HUES64 (cell line): ENCODE data around the gene SLC5A5.

ENCODE experiments used
- H3K27ac ChIP-seq: 2 replicates; pipeline ENCODE4 v1.7.0; 2013; ENCODE audit warnings: low read depth, low read length, inconsistent platforms
- H3K27me3 ChIP-seq: 2 replicates; pipeline ENCODE4 v1.6.1; 2013; ENCODE audit warnings: mild to moderate bottlenecking, low read length; ENCODE audit not compliant: insufficient read depth
- H3K36me3 ChIP-seq: 2 replicates; pipeline ENCODE4 v1.6.1; 2013; ENCODE audit warnings: mild to moderate bottlenecking, low read length; ENCODE audit not compliant: insufficient read depth
- H3K4me1 ChIP-seq: 2 replicates; pipeline ENCODE4 v1.6.1; 2013; ENCODE audit warnings: mild to moderate bottlenecking, low read length, moderate library complexity; ENCODE audit not compliant: insufficient read depth
- H3K4me3 ChIP-seq: 2 replicates; pipeline ENCODE4 v1.5.1; 2013; ENCODE audit warnings: mild to moderate bottlenecking, low read length, moderate library complexity
- H3K9ac ChIP-seq: 2 replicates; pipeline ENCODE4 v1.6.1; 2013; ENCODE audit warnings: mild to moderate bottlenecking, low read depth, low read length
- H3K9me3 ChIP-seq: 2 replicates; pipeline ENCODE4 v1.6.1; 2013; ENCODE audit warnings: low read depth, low read length; ENCODE audit not compliant: insufficient read depth
- WGBS: fragments of 150-250, 120-280 bp; methylation state at CpG from one replicate; pipeline ENCODE4 v1.1.7; 2013; ENCODE audit warnings: missing lambda C conversion rate; 5-methylcytosine and 5-hydroxymethylcytosine counted together

SLC5A5 gene

DNA sequence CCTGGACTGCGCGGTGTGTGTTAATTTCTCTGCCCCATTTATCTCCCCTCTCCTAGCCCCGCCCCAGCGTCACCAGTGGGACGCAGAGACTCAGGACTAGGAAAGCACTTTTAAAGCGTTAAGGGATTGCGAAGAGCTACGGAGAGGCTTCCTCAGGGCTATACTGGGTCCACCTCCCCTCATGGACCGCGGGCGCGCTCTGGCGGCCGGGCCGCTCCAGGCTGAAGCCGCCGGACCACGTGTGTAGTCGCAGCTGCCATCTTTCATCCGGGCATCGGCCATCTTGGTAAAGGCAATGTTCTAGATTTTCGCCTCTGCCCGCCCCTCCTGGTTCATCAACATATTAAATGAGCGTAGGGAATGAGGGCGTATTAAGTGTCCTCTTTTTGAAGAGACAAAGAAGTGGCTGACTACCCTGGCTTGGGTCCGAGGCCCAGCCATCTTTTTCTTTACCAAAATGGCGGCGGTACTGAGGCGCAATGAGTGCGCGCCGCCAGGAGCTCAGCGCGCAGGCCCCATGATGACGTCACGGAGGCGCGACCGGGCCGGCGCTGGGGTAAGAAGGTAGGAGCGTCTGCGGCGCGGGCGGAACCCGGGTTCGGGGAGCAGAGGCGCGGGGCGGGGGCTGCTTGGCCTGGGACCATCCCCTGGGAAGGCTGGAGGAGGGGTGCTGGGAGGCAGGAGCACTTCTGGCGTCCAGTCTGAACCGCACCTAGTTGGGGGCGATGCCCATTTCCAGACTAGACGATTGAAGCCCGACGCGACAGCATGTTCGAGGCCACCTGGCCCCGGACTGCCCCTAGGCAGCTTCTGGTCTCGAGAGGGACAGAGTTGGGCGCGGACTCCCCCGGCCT is 61.0 kb downstream of the SLC5A5 start, which contains the start of gene CCDC124:
CCDC124 (plus strand) TSS at position 531 of the 854 bp plus-strand sequence. CDS start 3,406 bp downstream, outside the sequence.
- Histone ChIP-seq H3K36me3 (peaks cover 9% of the 10 kb centered on the region; the same call in 1 of the 2 replicates), H3K27me3 (no peaks in the 10 kb centered on the region), H3K4me3 (peak within 1 kb of the TSS; percentile 93), H3K27ac (peak within 1 kb of the TSS; percentile 96), H3K9ac (peak within 1 kb of the TSS; percentile 93), H3K9me3 (no peaks in the 10 kb centered on the region), H3K4me1 (peaks cover 10% of the 10 kb centered on the region)
- under 1% methylated on average over 64 of the region's 64 CpGs for WGBS

DNA sequence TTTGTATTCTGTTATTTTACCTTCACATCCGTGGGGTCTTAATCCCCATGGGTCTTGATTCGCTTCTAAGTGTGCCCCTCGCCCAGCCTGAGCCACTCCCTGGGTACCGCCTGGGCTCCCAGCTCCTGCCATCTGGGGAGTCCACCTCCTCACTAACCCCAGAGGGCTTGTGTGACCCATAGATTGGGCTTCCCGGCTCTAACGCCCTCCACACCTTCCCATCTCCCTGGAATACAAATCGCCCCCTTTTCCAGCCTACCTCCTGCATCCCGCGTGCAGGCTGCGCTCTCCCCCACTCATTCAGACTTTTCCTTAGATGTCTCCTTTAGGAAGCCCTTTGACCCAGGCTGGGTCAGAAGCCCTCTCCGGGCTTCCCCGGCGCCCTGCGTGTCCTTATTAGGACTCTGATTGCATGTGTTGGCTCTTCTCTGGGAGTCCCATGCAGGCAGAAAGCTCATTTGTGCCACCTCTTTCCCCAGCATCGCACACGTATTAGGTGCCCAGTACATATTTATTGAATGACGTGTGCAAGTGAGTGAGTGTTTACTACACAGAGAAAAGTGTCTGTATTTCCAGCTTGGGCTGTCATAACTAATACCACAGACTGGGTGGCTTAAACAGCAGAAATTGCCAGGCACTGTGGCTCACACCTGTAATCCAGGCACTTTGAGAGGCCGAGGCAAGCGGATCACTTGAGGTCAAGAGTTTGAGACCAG is 61.8 kb downstream of the SLC5A5 start:
- Histone ChIP-seq H3K9ac (peak overlapping the region; percentile 93), H3K36me3 (peaks cover 11% of the 10 kb centered on the region; the same call in 1 of the 2 replicates), H3K9me3 (no peaks in the 10 kb centered on the region), H3K4me3 (peak overlapping the region; percentile 93), H3K4me1 (peaks cover 10% of the 10 kb centered on the region), H3K27ac (peak overlapping the region; percentile 96; the same call in 1 of the 2 replicates), H3K27me3 (no peaks in the 10 kb centered on the region)
- 32% methylated on average over 19 of the region's 19 CpGs for WGBS

DNA sequence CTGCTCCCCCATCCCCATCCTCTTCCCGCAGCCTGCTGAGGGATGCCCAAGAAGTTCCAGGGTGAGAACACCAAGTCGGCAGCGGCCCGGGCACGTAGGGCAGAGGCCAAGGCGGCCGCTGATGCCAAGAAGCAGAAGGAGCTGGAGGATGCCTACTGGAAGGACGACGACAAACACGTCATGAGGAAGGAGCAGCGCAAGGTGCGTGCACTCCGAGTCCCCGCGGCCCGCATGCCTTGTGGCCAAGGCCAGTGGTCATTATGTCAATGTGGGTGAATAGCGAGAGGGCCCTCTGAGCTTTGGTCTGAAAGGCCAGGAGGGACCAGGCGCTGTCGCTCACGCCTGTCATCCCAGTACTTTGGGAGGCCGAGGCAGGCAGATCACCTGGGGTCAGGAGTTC is 64.6 kb downstream of the SLC5A5 start:
- 93% methylated on average over 21 of the region's 21 CpGs for WGBS

DNA sequence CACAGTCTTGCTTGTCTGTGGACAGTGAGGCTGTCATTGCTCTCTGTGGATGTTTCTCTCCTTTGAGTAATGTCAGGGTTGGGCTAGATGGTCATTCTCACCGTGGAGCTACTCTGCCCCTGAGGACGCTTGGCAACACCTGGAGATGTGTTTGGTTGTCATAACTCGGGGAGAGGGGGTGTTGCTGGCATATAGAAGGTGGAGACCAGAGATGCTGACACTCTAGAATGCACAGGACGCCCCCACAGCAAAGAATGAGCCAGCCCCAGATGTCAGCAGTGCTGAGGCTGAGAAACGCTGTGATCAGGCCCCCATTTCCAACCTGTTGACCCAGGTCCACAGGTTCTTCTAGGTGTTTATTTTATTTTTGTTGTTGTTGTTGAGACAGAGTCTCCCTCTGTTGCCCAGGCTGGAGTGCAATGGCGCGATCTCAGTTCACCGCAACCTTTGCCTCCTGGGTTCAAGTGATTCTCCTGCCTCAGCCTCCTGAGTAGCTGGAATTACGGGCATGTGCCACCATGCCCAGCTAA is 65.7 kb downstream of the SLC5A5 start:
- Histone ChIP-seq H3K27ac (no peak overlapping the region), H3K4me1 (no peaks in the 10 kb centered on the region), H3K9ac (no peak overlapping the region), H3K36me3 (peaks cover 22% of the 10 kb centered on the region), H3K9me3 (no peaks in the 10 kb centered on the region), H3K4me3 (no peak overlapping the region), H3K27me3 (no peaks in the 10 kb centered on the region)
- WGBS, result 95% methylated on average over 9 of the region's 9 CpGs

More for the DNA sequence above, 64.6 kb downstream of the SLC5A5 start:
- Histone ChIP-seq H3K4me3 (no peak overlapping the region), H3K9me3 (no peaks in the 10 kb centered on the region), H3K27ac (no peak overlapping the region), H3K36me3 (peaks cover 21% of the 10 kb centered on the region), H3K4me1 (peaks cover 9% of the 10 kb centered on the region), H3K9ac (no peak overlapping the region), H3K27me3 (no peaks in the 10 kb centered on the region)

DNA sequence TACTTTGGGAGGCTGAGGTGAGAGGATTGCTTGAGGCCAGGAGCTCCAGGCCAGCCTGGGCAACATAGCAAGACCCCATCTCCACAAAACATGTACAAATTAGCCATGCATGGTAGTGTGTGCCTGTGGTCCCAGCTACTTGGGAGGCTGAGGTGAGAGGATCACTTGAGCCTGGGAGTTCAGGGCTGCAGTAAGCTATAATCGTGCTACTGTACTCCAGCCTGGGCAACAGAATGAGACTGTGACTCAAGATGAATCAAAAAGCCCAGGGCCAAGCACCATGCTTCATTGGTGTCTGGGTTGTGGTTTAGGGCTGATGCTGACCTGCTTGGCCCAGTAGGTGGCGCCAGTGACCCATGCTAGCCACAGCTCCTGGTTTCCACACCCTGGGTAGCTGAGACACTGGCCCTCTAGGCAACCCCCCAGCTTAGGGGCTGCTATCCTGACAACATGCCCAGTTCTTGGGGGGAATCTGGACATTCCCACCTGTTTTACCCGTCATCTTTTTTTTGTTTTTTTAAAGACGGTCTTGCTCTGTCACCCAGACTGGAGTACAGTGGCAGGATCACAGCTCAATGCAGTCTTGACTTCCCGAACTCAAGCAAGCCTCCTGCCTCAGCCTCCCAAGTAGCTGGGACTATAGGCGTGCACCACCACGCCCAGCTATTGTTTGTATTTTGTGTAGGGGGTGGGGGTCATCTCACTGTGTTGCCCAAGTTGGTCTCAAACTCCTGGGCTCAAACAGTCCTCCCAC is 66.5 kb downstream of the SLC5A5 start:
- no peaks in the 10 kb centered on the region for H3K27me3 ChIP-seq
- no peaks in the 10 kb centered on the region for H3K4me1 ChIP-seq
- no peak overlapping the region for H3K4me3 ChIP-seq
- WGBS, result 62% methylated on average over 5 of the region's 7 CpGs
- no peaks in the 10 kb centered on the region for H3K9me3 ChIP-seq
- H3K36me3 ChIP-seq, result peaks cover 25% of the 10 kb centered on the region
- no peak overlapping the region for H3K27ac ChIP-seq
- H3K9ac ChIP-seq, result no peak overlapping the region

DNA sequence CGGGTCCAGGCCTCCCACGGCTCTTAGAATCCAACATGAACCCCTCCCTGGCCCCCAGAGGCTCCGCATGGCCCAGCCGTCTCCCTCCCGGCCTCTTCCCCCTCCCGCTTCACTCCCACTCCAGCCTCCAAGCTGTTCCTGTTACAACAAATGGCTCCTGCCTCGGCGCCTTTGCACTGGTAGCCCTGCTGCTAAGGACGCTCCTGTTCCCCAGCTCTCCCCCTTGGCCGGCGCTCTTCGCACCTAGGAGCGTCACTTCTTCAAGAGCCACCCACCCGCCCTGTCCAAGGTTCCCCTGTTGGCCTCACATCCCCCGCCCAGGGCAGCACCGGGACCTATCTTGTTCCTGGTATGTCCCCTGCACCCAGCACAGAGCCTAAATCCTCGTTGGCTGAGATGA is 70.4 kb downstream of the SLC5A5 start:
- no peak overlapping the region for H3K9ac ChIP-seq
- H3K27me3 ChIP-seq, result no peaks in the 10 kb centered on the region
- peaks cover 26% of the 10 kb centered on the region for H3K36me3 ChIP-seq
- H3K4me1 ChIP-seq, result 0 out of 2 replicates have a peak, but pooled peaks cover 3% of the 10 kb centered on the region
- H3K27ac ChIP-seq, result no peak overlapping the region
- H3K9me3 ChIP-seq, result no peaks in the 10 kb centered on the region
- WGBS, result 94% methylated on average over 17 of the region's 17 CpGs
- H3K4me3 ChIP-seq, result no peak overlapping the region

DNA sequence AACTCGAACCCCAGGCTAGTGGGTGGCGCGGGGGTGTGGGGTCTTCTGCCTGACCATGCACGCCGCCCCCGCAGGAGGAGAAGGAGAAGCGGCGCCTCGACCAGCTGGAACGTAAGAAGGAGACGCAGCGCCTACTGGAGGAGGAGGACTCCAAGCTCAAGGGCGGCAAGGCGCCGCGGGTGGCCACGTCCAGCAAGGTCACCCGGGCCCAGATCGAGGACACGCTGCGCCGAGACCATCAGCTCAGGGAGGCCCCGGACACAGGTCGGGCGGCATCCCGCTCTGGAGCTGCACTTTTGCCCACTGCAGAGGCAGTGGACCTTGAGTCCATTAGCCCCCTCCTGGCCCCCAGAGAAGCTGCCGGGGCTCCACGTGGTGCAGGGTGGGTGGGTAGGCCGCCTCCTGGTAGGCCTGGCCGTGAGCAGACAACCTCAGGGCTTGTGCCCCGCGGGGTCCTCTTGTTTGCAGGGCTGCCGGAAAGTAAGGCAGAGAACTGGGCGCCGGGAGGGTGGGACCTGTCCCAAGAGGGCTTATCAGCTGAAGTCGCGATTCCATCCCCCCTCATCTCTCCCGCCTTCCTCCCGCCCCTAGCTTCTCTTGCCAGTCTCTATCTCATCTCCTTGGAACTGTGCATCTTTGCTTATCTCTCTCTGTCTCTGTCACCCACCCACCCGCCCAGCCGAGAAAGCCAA is 71.0 kb downstream of the SLC5A5 start:
- Histone ChIP-seq H3K36me3 (peaks cover 23% of the 10 kb centered on the region), H3K27ac (no peak overlapping the region), H3K27me3 (no peaks in the 10 kb centered on the region), H3K4me3 (no peak overlapping the region), H3K9me3 (no peaks in the 10 kb centered on the region), H3K9ac (no peak overlapping the region), H3K4me1 (0 out of 2 replicates have a peak, but pooled peaks cover 4% of the 10 kb centered on the region)
- 94% methylated on average over 41 of the region's 41 CpGs for WGBS

DNA sequence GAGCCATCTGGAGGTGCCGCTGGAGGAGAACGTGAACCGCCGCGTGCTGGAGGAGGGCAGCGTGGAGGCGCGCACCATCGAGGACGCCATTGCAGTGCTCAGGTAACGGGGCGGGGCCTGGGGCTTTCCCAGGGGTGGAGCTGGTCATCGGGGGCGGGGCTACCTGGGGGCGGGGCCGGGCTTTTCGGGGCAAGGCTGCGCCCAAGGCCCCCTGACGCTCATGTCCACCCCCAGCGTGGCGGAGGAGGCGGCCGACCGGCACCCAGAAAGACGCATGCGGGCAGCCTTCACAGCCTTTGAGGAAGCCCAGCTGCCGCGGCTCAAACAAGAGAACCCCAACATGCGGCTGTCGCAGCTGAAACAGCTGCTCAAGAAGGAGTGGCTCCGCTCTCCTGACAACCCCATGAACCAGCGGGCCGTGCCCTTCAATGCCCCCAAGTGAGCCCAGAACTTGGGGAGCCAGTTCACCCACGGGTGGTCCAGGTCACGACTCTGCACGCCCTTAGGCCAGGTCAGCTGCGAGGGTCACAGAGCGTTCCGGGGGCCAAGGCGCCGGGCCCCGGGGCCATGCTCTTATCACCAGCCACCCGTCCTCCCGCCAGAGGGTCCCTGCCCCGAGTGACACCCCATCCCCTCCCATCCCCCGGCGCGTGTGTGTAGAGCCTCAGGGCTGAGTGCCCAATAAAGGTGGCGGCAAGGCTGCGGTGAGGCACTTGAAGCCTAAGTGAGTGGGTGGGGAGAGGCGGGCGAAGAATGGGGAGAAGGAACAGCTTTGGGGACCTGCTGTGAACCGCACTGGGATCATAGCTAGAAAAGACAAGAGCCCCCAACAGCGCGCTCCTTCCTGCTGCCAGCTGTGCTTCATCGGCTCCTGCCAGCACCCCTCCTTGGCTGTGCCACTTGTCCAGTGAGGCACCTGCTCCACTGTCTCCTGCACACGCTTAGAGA is 71.8 kb downstream of the SLC5A5 start:
- Histone ChIP-seq H3K4me1 (0 out of 2 replicates have a peak, but pooled peaks cover 4% of the 10 kb centered on the region), H3K4me3 (no peak overlapping the region), H3K36me3 (peaks cover 21% of the 10 kb centered on the region), H3K9me3 (no peaks in the 10 kb centered on the region), H3K27ac (no peak overlapping the region), H3K27me3 (peaks cover under 1% of the 10 kb centered on the region; the same call in 1 of the 2 replicates), H3K9ac (no peak overlapping the region)
- 92% methylated on average over 57 of the region's 57 CpGs for WGBS

DNA sequence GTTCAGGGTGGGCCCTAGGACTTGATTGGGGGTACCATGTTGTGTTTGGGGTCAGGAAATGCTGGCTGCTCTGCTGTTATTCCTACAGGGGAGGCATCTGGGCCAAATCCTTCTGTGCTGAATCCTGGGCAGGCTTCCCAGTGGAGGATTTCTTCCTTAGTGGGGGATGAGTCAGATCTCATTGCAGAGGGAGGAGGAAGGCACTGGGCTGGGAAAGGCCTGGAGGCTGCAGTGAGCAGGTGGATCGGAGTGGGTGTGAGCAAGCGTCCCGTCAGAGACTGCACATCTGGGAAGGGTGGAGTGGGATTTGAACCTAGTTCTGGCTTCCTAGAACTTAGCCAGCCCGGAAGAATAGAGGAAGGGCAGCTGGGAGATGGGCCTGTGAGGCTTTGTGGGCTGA is 72.6 kb downstream of the SLC5A5 start:
- H3K4me1 ChIP-seq, result peaks cover 4% of the 10 kb centered on the region; the same call in 1 of the 2 replicates
- H3K9ac ChIP-seq, result no peak overlapping the region
- H3K4me3 ChIP-seq, result no peak overlapping the region
- no peaks in the 10 kb centered on the region for H3K9me3 ChIP-seq
- peaks cover 18% of the 10 kb centered on the region for H3K36me3 ChIP-seq
- WGBS, result 93% methylated on average over 4 of the region's 4 CpGs
- H3K27ac ChIP-seq, result no peak overlapping the region
- H3K27me3 ChIP-seq, result peaks cover 8% of the 10 kb centered on the region
